Activated gamma-delta T cell treated with Interleukin-2 at 50 U/mL for 16 hours (primary cell): ENCODE data around the gene TRAF2.

Experiments used
- DNase-seq: peaks from one replicate; pipeline ENCODE4 v3.0.0-alpha.2; 2020

TRAF2 gene

DNA sequence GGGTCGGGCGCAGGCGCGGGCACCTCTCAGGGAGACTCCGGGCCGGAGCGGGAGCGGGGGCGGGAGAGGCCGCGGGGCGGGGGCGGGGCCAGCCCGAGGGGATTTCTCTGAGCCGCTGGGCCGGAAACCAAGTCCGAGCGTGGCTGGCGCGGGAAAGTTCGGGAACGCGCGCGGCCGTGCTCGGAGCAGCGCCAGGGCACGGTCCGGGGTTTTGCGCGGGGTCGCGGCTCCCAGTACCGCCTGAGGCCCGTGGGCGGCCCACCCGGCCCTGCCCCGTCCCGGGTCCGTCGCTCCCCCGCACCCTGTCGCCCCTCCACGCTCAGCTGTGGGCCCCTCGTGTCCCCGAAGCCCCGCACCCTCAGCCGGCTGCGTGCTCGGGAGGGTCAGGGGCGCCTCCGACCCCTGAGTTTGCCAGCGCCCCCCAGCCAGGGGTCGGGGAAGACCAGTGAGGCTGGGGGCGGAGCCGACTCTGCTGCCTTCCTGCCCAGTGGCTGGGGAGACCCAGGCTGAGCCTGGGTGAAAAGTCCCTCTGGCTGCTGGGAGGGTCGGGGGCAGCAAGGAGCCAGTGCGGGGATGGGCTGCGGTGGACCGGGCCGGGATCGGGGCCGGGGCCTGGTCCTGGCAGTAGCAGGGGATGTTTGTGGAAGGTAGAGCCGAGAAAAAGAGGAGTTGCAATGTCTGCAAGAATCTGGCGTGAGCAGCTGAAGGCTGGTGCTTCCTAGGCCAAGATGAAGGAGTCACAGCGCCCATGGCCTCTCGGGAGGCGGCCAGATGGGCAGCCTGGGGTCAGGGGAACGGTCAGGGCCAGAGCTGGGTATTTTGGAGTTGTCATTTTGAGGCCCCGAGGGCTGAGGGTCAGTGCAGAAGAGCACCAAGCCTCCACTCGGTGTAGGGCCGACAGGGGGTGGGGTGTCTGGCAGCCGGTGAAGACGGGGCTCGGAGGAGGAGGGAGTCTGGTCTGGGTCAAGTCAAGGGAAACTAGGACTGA is 588 bp downstream of the TRAF2 start:
- peak; percentile 21 for DNase-seq

DNA sequence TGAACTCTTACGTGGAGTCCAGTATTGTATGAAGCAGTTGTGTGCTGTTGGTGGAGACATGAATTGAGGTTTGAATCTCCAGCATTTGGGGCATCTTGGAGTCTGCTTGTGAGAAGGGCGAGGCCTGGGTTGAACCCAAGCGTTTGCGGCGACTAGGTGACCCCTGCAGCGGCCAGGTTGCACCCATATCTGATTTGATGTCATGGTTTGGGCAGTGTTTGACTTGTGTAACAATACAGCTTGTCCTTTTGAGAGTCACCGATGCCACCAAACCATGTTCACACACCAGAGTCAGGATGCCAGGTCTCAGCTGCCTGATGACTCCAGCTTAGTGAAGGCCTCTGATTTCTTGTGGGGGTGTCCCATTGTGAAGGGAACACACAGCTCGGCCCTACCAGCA is 2.1 kb downstream of the TRAF2 start:
- no peak for DNase-seq

DNA sequence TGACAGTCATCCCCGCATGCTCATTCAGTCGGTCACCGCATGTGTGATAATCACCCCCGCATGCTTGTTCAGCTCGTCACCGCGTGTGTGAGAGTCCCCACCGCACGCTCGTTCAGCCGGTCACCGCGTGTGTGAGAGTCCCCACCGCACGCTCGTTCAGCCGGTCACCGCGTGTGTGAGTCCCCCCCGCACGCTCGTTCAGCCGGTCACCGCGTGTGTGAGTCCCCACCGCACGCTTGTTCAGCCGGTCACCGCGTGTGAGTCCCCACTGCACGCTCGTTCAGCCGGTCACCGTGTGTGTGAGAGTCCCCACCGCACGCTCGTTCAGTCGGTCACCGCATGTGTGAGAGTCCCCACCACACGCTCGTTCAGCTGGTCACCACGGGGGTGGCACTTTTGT is 3.5 kb downstream of the TRAF2 start:
- DNase-seq, result no peak

DNA sequence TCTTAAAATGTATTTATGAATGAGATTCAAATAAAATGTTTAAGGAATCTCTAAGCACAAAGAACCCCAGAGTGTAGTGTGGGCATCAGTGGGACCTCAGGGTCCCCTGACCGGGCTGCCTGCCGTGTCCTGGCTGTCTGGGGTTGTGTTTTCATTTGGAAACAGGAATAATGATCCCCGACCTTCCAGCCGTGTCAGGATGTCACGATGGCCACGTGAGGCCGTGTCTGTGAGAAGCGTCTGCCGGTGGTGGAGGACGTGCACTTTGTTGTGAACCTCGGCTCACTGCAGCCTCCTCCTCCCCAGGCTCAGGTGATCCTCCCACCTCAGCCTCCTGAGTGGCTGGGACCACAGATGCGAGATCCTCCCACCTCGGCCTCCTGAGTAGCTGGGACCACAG is 4.3 kb downstream of the TRAF2 start:
- DNase-seq, result no peak

DNA sequence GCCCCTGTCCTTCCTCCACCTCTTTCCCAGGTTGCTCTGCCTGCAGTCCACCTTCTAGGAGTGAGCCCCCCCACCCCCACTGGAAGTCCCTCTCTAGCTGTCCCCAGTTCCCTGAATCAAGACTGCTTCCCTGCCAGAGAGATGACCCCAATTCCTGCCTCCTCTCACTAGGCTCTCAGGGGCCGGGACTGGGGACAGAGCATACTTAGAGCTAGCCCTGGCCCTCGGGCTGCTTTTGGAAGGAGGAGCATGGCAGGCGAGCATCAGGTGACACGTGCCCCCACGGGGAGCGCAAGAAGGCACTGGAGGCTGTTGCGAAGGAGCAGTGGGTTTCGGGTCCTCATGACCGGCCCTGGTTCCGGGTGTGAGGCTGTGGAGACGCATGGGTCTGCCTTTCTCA is 9.7 kb downstream of the TRAF2 start:
- no peak for DNase-seq

DNA sequence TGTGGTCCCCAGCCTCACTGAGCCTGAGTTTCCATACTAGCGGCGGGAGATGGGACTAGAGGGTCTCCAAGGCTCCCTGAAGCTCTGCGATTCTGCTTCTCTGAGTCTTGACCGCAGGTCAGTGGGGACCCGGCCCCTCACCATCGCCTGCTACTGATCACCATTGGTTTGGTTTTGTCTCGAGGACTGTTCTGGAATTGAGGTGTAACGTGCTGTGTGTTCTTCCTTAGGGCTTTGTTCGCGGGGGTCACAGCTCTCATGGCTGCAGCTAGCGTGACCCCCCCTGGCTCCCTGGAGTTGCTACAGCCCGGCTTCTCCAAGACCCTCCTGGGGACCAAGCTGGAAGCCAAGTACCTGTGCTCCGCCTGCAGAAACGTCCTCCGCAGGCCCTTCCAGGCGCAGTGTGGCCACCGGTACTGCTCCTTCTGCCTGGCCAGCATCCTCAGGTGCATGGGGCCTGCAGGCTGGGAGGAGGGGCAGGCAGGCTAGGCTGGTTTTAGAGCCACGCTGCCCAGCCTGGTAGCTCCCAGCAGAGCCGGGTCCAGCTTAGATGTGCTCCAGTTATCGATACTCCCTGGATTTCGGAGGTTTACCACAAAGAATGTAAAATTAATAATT is 12.3 kb downstream of the TRAF2 start:
- DNase-seq, result no peak

DNA sequence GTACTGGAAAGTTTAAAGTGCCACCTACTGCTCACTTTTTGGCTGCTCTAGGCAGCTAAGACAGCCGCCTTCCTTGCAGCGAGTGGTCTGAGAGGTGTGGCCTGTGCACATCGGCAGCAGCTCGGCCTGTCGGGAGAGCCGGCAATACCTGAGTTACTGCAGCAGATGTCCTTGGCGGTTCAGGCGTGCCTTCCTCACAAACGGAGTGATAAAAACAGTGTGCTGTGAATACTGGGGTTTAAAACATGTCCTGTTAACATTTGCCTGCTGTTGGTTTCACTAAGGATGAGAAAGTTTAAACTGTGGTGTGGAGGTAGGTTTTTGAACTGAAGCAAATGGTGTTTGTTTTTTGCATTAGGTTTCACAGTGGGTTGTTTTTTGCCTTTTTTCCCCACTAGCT is 12.9 kb downstream of the TRAF2 start:
- DNase-seq, result no peak

DNA sequence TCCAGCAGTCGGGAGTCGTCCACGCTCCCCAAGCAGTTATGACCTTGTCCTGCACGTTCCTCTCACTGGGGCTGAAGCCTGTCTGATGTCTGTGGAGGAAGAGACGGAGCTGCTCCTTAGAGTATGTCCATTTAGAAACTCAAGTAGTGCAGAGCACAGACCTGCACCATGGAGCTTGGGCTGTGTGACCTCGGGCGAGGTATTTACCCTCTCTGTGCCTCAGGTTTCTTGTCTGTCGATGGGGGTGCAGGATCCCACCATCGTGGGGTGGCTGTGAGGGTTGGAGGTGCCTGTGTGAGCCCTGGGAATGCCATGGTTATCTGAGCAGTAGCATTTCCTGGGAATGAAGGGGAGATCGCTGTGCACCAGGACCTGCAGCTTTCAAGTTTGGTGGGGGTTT is 14.2 kb downstream of the TRAF2 start:
- no peak for DNase-seq

DNA sequence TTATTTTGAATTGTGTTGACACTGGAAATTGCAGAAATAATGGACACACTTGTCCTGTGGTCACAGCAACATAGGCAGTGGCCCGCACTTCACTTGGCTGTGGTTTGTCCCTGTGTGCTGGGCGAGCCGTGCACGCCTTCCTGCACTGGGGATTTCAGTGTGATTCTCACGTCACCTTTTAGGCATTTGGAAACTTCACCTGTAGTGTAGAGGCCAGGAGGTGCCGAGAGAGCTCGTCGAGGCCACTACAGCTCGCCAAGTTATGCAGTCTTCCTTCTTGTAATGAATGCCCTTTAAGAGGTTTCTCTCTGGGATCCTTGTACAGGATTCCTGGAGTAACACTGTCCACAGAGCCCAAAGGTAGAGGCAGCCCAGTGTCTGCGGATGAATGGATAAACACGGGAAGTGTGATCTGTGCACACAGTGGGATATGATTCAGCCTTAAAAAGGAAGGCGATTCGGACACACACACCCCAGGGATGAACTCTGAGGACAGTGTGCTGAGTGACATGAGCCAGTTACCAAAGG is 14.7 kb downstream of the TRAF2 start:
- DNase-seq, result no peak

DNA sequence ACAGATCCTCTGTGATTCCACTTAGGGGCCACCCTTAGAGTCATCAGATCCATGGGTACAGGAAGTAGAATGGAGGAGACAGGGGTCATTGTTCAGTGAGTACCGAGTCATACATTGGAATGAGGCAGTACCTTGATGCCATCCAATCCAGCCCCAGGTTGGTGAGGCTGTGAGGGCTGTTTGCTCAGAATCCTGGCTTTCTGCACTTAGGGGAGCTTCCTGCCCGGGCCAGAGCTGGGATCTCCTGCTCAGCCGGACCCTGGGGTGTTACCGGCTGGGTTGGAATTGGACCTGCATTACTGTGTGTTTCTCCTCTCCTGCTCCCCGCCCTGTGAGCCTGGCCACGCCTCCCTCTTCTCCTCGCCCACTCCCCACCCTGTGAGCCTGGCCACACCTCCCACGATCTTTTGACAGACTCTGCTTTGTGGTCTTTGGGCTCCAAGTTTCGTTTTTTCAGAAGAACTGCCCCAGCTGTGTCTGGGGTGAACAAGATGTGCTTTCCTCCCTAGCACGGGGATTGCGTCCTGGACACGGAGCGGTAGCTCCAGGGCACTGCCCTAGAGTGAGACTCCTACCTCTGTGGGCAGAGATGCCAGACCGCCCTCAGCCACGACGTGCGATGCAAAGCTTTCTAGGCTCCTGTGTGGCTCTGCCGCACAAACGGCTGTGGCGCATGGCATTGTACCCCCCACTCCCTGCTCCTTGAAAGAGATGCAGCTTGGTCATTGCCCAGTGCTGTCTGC is 15.4 kb downstream of the TRAF2 start:
- peak; percentile 41 for DNase-seq

DNA sequence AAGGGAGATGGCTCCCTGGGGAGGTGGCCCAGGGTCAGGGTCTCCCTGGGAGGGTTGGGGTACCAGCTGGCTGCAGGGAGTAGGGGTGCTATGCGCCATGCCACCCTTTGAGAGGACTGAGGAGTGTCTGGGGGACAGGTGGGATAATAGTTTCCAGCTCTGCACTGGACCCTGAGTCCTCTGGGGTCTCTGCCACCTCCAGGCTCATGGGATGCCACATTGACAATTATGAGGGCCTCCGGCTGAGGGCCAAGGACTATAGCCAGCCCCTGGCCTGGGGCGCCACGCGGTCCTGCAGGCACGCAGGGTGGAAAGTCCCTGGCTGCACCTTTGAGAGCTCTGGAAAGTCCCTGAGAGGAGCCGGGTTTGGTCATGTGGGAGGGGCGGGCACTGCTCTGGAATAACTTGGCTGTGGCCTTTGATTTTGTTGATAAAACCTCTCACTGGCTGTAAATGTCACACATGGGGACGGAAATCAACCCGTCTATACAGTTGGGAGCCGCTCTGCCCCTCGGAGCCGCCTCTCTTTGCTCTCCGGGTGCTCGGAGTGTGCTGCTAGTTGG is 16.0 kb downstream of the TRAF2 start:
- peak; percentile 58 for DNase-seq

DNA sequence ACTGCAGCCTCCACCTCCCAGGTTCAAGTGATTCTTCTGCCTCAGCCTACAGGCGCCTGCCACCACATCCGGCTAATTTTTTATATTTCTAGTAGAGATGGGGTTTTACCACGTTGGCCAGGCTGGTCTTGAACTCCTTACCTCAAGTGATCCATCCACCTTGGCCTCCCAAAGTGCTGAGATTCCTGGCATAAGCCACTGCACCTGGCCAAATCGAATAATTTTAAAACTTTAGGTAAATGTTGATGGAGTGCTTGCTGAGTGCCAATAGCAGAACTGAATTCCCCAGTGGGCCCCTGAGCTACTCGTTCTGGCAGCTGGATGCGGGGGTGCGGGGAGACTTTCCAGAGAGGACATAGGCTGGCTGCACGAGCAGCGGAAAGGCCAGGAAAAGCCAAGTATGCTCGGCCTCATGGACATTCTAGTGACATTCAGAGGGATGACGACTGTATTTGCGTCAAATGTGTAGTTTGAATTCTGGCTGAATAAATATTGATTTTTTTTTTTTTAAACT is 16.8 kb downstream of the TRAF2 start:
- DNase-seq, result no peak

DNA sequence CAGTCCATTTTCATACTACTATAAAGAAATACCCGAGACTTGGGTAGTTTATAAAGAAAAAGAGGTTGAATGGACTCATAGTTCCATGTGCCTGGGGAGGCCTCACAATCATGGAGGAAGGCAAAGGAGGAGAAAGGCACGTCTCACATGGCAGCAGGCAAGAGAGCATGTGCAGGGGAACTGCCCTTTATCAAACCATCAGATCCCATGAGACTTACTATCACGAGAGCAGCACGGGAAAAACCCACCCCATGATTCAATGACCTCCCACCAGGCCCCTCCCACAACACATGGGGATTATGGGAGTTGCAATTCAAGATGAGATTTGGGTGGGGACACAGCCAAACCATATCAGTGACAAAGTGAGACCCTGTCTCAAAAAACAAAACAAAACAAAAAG is 19.9 kb downstream of the TRAF2 start:
- no peak for DNase-seq

DNA sequence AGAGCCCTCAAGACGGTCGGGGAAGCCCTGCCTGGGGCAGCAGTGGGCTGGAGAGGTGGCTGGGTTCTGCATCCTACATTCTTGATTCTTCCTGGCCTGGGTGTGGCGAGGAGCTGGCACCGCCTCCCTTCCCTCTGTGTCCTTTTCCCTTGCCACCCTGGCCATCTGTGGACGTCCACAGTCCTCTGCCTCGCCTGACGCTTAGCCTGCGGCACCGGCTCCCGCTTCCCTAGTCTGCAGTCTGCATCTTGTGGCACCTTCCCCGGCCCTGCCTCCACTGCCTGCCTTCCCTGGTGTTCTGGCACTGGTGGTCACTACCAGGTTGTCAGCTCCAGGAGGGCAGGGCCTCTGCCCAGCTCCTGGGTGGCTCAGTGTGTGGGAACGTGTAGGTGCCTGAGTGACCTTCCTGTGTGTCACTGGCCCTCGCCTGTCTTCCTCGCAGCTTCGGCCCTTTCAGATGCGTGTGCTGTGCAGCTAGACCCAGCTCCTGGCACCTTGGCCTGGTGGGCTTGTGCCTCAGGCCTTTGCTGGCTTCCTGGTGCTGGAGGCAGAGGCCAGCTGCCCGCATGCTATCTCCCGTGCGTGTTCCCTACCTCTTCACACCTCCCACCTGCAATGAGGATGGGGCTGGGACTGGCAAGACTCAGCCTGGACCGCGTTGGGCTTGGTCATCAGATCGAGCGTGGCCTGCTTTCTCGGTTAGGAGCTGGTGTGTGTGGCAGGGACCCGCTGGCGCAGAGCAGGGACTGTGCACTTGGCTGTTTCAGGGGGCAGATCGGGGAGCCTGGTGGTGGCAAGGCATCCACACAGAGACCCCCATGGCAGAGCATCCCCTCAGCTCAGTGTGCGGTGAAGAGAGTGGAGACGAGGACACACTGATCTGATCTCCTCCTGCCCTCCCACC is 20.9 kb downstream of the TRAF2 start:
- DNase-seq, result no peak

DNA sequence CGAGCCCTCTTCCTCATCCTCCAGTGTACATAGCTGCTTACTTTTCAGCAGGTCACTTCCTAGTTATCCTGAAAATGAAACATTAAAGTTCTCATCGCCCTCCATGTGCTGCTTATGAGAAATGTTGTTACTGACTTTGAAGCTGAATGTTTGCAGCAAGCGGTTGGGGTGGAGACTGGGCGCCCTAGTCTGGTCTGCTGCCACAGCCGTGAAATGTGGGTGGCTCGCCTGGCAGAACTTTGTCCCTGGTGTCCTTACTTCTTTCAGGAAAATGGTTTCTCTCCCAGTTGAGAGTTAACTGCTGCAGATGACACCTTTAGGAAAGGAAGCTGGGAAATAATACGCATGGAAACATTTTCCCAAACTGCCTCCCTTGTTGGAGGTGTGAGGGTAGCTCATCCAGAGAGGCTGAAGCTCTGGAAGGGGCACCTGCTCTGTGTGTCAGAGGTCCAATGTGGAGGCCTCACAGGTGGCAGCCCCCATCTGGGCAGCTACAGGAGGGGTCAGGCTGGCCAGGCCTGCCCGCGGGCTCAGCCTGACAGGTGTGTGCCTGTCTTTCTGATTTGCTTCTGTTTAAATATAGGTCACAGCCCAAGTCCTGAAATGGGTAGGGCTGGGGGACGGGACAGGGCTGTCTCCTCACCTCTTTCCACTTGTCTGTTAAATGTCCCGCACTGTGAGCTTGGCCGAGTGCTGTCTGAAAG is 24.0 kb downstream of the TRAF2 start:
- DNase-seq, result no peak

DNA sequence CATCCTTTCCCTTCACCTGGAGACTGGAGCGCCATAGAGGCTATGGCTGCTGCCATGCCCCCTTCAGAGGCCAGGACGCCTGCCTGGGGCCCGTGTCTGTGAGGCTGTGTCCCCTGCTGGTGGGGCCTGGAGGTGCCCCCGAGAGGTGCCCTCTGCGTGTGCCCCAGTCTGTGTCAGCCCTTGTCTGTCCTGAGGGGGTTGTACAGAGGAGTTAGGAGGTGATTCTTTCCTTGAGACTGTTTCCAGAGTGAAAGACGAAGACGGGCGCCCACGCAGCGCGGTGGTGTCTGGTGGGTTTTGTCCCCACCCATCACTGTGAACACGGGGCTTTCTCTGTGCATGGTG is 24.6 kb downstream of the TRAF2 start:
- DNase-seq, result no peak

DNA sequence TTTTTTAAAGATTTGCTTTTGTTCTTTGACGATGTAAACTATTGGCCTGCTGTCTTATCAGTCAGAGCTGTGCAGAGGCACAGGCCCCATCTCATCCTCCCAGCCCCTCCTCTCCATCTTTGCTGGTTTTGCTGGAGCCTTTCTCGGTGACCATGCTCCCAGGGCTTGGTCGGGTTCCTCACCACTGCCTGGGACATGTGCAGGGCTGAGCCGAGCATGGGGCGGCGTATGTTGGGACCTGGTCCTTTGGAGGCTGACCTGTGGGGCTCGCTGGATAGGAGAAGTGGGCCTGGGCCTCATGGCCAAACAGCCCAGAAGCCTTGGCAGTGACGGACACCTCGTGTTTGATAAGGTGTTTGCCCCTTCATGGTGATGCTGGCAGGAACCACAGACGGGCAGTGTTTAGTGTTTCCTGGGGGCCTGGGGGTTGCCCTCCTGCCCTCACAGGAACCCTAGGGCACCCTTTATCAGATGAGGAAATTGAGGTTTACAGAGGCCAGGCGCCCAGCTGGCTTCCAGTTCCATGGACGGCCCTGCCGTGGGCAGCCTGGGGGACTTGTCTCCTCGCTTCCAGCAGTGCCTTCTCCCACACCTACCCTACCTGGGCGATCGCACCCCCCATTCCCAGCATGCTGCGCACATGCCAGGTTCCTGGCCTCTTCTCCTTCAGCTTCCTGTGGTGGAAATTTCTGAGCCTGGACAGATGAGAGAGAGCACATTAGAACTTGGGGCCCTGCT is 27.6 kb downstream of the TRAF2 start:
- no peak for DNase-seq

DNA sequence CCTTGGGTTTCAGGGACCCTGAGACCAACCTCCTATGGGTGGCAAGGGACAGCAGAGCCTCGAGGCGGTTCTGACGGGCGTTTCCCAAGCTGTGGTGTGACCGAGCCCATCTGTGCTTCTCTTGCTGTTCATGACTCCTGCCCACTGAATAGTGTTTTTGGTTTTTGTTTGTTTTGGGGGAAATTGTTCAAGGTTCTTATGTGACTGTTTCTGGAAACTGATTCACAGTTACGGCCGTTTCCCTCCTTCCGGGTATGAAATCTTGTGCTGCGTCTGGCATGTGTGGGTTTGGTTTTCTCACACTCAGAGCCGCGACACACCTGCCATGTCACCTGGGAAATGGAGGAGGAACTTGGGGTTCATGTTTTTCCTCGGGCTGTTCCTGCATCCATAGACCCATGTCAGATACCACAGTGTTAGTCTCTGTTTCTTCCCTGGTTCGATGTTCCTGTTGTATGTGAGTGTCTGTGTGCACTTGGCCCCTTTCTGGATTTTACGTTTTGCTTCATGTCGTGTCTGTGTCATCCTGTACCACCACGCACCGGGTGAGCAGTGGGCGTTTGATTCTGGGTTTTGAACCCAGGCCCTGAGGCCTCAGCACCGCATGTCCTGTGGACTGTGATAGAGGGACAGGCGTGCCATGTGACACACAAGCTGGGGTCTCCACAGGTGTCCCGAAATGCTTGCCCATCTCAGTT is 29.5 kb downstream of the TRAF2 start:
- DNase-seq, result no peak

DNA sequence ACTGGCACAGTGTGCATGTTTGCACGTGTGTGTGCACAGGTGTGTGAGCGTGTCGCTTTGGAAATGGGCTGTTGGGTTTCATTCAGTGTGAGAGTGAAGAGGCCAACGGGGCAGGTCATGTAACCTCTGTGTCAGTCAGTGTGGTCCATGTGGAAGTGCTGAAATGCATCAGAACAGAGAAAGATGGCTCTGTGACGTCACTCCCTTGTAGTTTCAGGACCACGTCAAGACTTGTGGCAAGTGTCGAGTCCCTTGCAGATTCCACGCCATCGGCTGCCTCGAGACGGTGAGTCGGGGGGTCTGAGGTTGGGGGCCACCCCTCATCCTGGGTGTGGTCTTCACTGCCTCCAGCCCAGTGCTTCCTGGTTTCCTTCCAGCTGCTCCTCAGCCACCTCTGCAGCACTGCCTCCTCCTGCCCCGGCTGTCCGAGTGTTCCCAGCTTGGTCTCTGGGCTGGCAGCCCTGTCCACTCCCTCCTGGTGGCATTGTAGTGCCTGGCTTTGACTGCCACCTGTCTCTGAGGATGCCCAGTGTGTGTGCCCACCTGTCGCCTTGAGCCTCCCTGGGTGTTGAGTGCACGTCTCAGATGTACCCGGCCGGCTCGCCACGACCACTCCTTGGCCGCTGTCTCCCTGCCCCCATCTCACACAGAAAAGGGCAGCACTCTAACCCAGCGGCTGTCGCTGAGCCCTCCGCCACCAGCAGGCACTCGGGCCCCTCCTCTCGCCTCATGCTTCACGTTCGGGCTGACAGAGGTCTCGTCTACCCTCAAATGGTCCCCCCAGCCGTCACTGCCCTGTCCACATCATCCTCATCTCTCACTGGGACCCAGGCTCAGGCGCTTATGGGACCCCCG is 30.2 kb downstream of the TRAF2 start:
- DNase-seq, result no peak
